IMR-90 (cell line): ENCODE results near the gene MAML3. TPM values are rescaled to one million over a fixed set of nuclear protein-coding genes. Genes with fewer than 3 reads are reported as not detected.

ENCODE experiments used
- ATAC-seq: fragments of 200-7000 bp; cut with Tn5 transposase; 2 replicates; pipeline ENCODE4 v1.9.1; 2020; ENCODE audit warnings: low read depth, mild to moderate bottlenecking, moderate library complexity
- BruUV-seq: library from RNA; stranded (reverse); fragments of 400-500 nt; replicated peaks from 2 replicates; lab custom pipeline; 2021; lab: Mats Ljungman, UMichigan
- CTCF ChIA-PET: fragments of 300-600 bp; formaldehyde crosslinking; extraction: SDS; loops from one replicate; lab custom pipeline; 2021; ENCODE audit warnings: antibody characterized with exemption; lab: Yijun Ruan, JAX
- POLR2A ChIA-PET: fragments of 300-600 bp; sonication (Branson Sonifier 250); formaldehyde crosslinking; loops from one replicate; lab custom pipeline; 2022; ENCODE audit warnings: antibody characterized with exemption; ENCODE audit not compliant: unreplicated experiment; lab: Charles Lee
- DNase-seq: peaks from one replicate; pipeline ENCODE4 v3.0.0; 2013
- H2AFZ ChIP-seq: replicated peaks from 2 replicates; pipeline ENCODE3; 2013; ENCODE audit warnings: low read length, mild to moderate bottlenecking; ENCODE audit not compliant: poor library complexity
- H2AK5ac ChIP-seq: 2 replicates; pipeline ENCODE4 v1.6.1; 2013; ENCODE audit warnings: low read depth, low read length, inconsistent platforms
- H2AK9ac ChIP-seq: replicated peaks from 2 replicates; pipeline ENCODE3; 2013; ENCODE audit warnings: mild to moderate bottlenecking, low read depth, low read length, moderate library complexity; ENCODE audit not compliant: poor library complexity
- H2BK120ac ChIP-seq: 2 replicates; pipeline ENCODE4 v1.6.1; 2013; ENCODE audit warnings: low read depth, low read length, inconsistent platforms
- H2BK15ac ChIP-seq: 3 replicates; pipeline ENCODE4 v1.6.1; 2013; ENCODE audit warnings: low read depth, low read length, inconsistent platforms
- H2BK20ac ChIP-seq: 2 replicates; pipeline ENCODE4 v1.6.1; 2013; ENCODE audit warnings: low read depth, mild to moderate bottlenecking, inconsistent platforms, low read length, moderate library complexity
- H2BK5ac ChIP-seq: 2 replicates; pipeline ENCODE4 v1.6.1; 2013; ENCODE audit warnings: mild to moderate bottlenecking, low read depth, low read length, inconsistent platforms; ENCODE audit not compliant: poor library complexity, severe bottlenecking
- H3K14ac ChIP-seq: replicated peaks from 2 replicates; pipeline ENCODE4 v1.6.1; 2013; ENCODE audit warnings: low read depth, low read length, inconsistent platforms
- H3K18ac ChIP-seq: 2 replicates; pipeline ENCODE4 v1.6.1; 2013; ENCODE audit warnings: low read depth, low read length, control low read depth
- H3K23ac ChIP-seq: 2 replicates; pipeline ENCODE4 v1.6.1; 2013; ENCODE audit warnings: low read depth, low read length, inconsistent platforms
- H3K27ac ChIP-seq: 2 replicates; pipeline ENCODE4 v1.5.1; 2013; ENCODE audit warnings: mild to moderate bottlenecking, control low read depth, low read length; ENCODE audit not compliant: insufficient read depth
- H3K27me3 ChIP-seq: 2 replicates; pipeline ENCODE4 v1.6.1; 2013; ENCODE audit warnings: low read length; ENCODE audit not compliant: control insufficient read depth, insufficient read depth
- H3K36me3 ChIP-seq: 2 replicates; pipeline ENCODE4 v1.6.1; 2013; ENCODE audit warnings: low read length, mixed read lengths; ENCODE audit not compliant: control insufficient read depth, insufficient read depth
- H3K4ac ChIP-seq: 2 replicates; pipeline ENCODE4 v1.6.1; 2013; ENCODE audit warnings: low read depth, low read length, inconsistent platforms
- H3K4me1 ChIP-seq: 2 replicates; pipeline ENCODE4 v1.6.1; 2013; ENCODE audit warnings: low read length, mixed read lengths; ENCODE audit not compliant: control insufficient read depth, insufficient read depth
- H3K4me2 ChIP-seq: 2 replicates; pipeline ENCODE4 v1.6.1; 2013; ENCODE audit warnings: low read depth, mild to moderate bottlenecking, control low read depth, low read length, moderate library complexity
- H3K4me3 ChIP-seq: 2 replicates; pipeline ENCODE4 v1.5.1; 2013; ENCODE audit warnings: low read depth, mild to moderate bottlenecking, control low read depth, low read length, moderate library complexity; ENCODE audit not compliant: insufficient read depth
- H3K56ac ChIP-seq: 2 replicates; pipeline ENCODE4 v1.6.1; 2013; ENCODE audit warnings: low read length, inconsistent platforms; ENCODE audit not compliant: insufficient read depth; ENCODE audit errors: extremely low read depth
- H3K79me1 ChIP-seq, 2 experiments: 2 replicates each; pipeline ENCODE4 v1.6.1; 2013; ENCODE audit warnings: low read length in 2 of 2, inconsistent platforms in 1 of 2, low read depth in 1 of 2
- H3K9ac ChIP-seq: 2 replicates; pipeline ENCODE4 v1.6.1; 2013; ENCODE audit warnings: low read depth, low read length, control low read depth
- H3K9me1 ChIP-seq: 2 replicates; pipeline ENCODE4 v1.6.1; 2013; ENCODE audit warnings: low read length, inconsistent platforms; ENCODE audit not compliant: insufficient read depth
- H3K9me3 ChIP-seq: 2 replicates; pipeline ENCODE4 v1.6.1; 2013; ENCODE audit warnings: low read length; ENCODE audit not compliant: control insufficient read depth, insufficient read depth
- H4K20me1 ChIP-seq: 2 replicates; pipeline ENCODE4 v1.6.1; 2013; ENCODE audit warnings: low read length, inconsistent platforms; ENCODE audit not compliant: insufficient read depth
- H4K5ac ChIP-seq: 2 replicates; pipeline ENCODE4 v1.6.1; 2013; ENCODE audit warnings: mild to moderate bottlenecking, low read depth, low read length, control low read depth
- H4K8ac ChIP-seq, 2 experiments: 2 replicates each; pipeline ENCODE4 v1.6.1; 2013; ENCODE audit warnings: low read depth in 2 of 2, low read length in 2 of 2, control low read depth in 1 of 2, inconsistent platforms in 1 of 2
- H4K91ac ChIP-seq: 2 replicates; pipeline ENCODE4 v1.6.1; 2013; ENCODE audit warnings: low read depth, low read length, inconsistent platforms; ENCODE audit not compliant: insufficient read depth
- BHLHE40 ChIP-seq: fragments of 150-350 bp; IDR thresholded peaks from 2 replicates; pipeline ENCODE4 v1.6.1; 2016; ENCODE audit warnings: mild to moderate bottlenecking, low read depth, low read length
- CEBPB ChIP-seq: IDR thresholded peaks from 2 replicates; pipeline ENCODE4 v1.6.1; 2012; ENCODE audit warnings: low read depth, low read length, improper control_type of control experiment
- CHD1 ChIP-seq: IDR thresholded peaks from 2 replicates; pipeline ENCODE4 v1.6.1; 2012; ENCODE audit warnings: low read depth, low read length, improper control_type of control experiment
- RCOR1 ChIP-seq: IDR thresholded peaks from 2 replicates; pipeline ENCODE4 v1.6.1; 2012; ENCODE audit warnings: mild to moderate bottlenecking, low read length, improper control_type of control experiment; ENCODE audit not compliant: insufficient replicate concordance
- RFX5 ChIP-seq: IDR thresholded peaks from 2 replicates; pipeline ENCODE4 v1.8.0; 2012; ENCODE audit warnings: low read depth, mild to moderate bottlenecking, low read length, moderate library complexity
- WGBS, 2 experiments: methylation state at CpG; one replicate each; pipeline versions ENCODE4 v1.1.5 to v1.1.7; 2013; ENCODE audit warnings: missing lambda C conversion rate in 2 of 2; ENCODE audit not compliant: insufficient read length in 1 of 2; ENCODE audit errors: extremely low coverage in 2 of 2; 5-methylcytosine and 5-hydroxymethylcytosine counted together
- dilution Hi-C: fragments of 300-500 bp; cut with HindIII; formaldehyde crosslinking; loops from one replicate; pipeline ENCODE4 v1.14.3; 2018; ENCODE audit warnings: low sequenced_read_pairs; ENCODE audit not compliant: unreplicated experiment
- in situ Hi-C: fragments of 300-500 bp; cut with MboI; formaldehyde crosslinking; loops from 3 replicates; pipeline ENCODE4 v1.14.3; 2019; ENCODE audit warnings: low sequenced_read_pairs, inconsistent platforms, mixed read lengths
- intact Hi-C: fragments of 100-400 bp; cut with micrococcal nuclease; formaldehyde crosslinking; loops from 2 replicates; pipeline ENCODE4 v1.10.0; 2022
- polyA plus RNA-seq, 3 experiments: library from polyadenylated mRNA; depleted of rRNA; stranded (reverse); fragments of >200 nt; gene quantifications; 2 replicates each; pipeline ENCODE4 v1.2.3, GENCODE V29; 2012; ENCODE audit warnings: low replicate concordance in 1 of 3
- total RNA-seq: library from RNA; depleted of rRNA; stranded (reverse); fragments of >200 nt; gene quantifications from 2 replicates; pipeline ENCODE4 v1.2.3, GENCODE V29; 2012

Gene MAML3
- total and polyA plus RNA-seq, 2 of the 4 experiments (the other 2 are of a cell fraction), result 0.90 to 1.7 TPM

- ChIA-PET CTCF (interaction anchor here (0.6 kb wide), 1 partner anchor 16 kb away, joined by 3 read pairs; no protein-coding TSS in a partner anchor), POLR2A (interaction anchor here (0.6 kb wide), 1 partner anchor 167 kb away, joined by 3 read pairs; no protein-coding TSS in a partner anchor)
- Histone ChIP-seq H2AK5ac (0 out of 2 replicates have a peak overlapping the region, but pooled peaks have one; percentile 49), H2AK9ac (no peak overlapping the region), H3K4me1 (peaks cover 6% of the 10 kb centered on the region; the same call in 1 of the 2 replicates), H3K4me2 (peak overlapping the region; percentile 17; the same call in 1 of the 2 replicates), H3K27me3 (no peaks in the 10 kb centered on the region), H3K14ac (peak overlapping the region; percentile 79; the same call in 1 of the 2 replicates), H2BK20ac (peak overlapping the region; percentile 64; the same call in 1 of the 2 replicates), H3K36me3 (no peaks in the 10 kb centered on the region), H3K9ac (peak overlapping the region; percentile 58; the same call in 1 of the 2 replicates), H3K23ac (no peak overlapping the region; the same call in 1 of the 2 replicates), H2BK5ac (peak overlapping the region; percentile 43), H3K18ac (peak overlapping the region; percentile 74; the same call in 1 of the 2 replicates), H3K4ac (peak overlapping the region; percentile 33; the same call in 1 of the 2 replicates), H4K5ac (peak overlapping the region; percentile 42), H2BK120ac (peak overlapping the region; percentile 80; the same call in 1 of the 2 replicates), H3K9me3 (no peaks in the 10 kb centered on the region), H3K9me1 (peaks cover 5% of the 10 kb centered on the region; the same call in 1 of the 2 replicates), H3K4me3 (no peak overlapping the region), H2BK15ac (peak overlapping the region; percentile 70; the same call in 1 of the 3 replicates), H2AFZ (no peak overlapping the region), H4K91ac (peak overlapping the region; percentile 30), H3K56ac (no peak overlapping the region), H3K79me1 (peaks cover 0 to 2% of the 10 kb centered on the region in 2 experiments; a peak in 1 of 4 replicates), H3K27ac (peak overlapping the region; percentile 22; the same call in 1 of the 2 replicates), H4K8ac (peak overlapping the region; percentile 15 to 82), H4K20me1 (no peaks in the 10 kb centered on the region)
- BruUV-seq, result no TSS peak
- dilution Hi-C loops, result no loop called here
- intact Hi-C loops, result no loop called here
- ATAC-seq, result peak; percentile 81
- WGBS, 2 experiments, result no CpG with 5 or more reads among the region's 1 CpG
- peak; percentile 56 for DNase-seq
- in situ Hi-C loops, result no loop called here
- TF ChIP-seq CEBPB, result peak; percentile 39; the same call in 1 of the 2 replicates
- TF ChIP-seq RFX5, result no peak
- peak; percentile 40; the same call in 1 of the 2 replicates for TF ChIP-seq BHLHE40
- no peak for TF ChIP-seq CHD1
- no peak for TF ChIP-seq RCOR1
These were observed 178.1 kb downstream of the MAML3 start for GRCh38 chr4:139975830-139976272.
